HG03460 (cell line): ENCODE results near the gene SCIMP.
"Not testable (repeated sequence)": the region's sequence is repeated elsewhere in the genome, so short reads cannot be mapped to it uniquely, and the experiment has no call there.

Source experiments
- ATAC-seq: cut with Tn5 transposase; IDR thresholded peaks from one replicate; pipeline ENCODE4 v1.9.1; 2021; ENCODE audit not compliant: unreplicated experiment

Gene SCIMP

DNA sequence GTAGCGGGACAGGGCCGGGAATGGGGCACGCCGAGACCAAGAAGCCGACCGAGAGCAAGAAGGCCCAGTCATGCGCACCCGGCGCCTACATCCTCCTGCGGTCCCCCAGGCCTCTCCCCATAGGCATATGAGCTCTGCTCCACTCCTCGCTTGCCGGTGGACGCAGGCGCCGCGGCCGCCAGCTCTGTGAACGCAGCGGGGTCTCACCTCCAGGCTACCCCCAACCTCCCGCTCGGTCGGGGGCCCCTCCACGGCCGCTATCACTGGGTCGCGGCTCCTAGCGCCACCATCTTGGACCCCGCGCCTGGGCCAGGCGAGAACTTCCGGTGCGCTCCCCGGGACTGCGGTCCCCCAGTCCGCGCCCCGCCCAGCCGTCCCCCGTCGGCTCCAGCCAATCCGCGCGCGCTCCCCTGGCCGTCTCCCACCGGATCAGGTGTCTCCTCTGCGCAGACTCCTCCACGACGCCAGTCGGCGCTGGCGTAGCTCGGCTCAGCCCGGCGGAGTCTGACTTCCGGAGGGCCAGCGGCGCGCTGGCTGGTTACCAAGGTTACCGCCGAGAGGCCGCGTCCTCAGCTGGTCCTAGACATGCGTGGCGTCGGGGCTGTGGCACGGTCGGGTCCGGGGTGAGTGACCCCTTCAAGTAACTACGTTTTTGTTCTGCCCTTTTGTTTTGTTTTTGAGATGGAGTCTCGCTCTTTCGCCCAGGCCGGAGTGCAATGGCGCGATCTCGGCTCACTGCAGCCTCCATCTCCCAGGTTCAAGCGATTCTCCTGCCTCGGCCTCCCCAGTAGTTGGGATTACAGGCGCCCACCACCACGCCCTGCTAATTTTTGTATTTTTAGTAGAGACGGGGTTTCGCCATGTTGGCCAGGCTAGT, 42.9 kb downstream of the SCIMP start, which contains the start of gene ZNF594:
TSS of gene ZNF594 (minus strand) at position 328 of the 877 bp plus-strand sequence. CDS start 7,612 bp downstream, outside the sequence.
- ATAC-seq = peak; percentile 95

DNA sequence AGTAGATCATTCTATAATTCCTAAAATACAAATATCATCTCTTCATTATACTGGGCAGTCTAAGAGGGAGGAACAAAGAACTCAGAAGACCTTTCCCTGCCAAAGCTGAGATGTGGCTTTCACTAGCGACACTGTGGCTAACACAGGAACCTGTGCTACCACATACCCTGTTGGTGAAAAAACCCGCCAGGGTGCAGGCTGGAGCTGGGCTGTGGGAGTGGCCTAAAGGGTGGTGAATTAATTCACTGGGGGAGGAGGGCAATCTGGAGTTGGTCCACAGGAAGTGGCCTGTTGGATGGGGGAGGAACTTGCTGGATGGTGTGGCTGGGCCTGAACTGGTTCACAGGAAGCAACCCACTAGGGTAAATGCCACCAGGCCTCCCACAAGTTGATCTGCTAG, 50.4 kb downstream of the SCIMP start:
- no peak for ATAC-seq

DNA sequence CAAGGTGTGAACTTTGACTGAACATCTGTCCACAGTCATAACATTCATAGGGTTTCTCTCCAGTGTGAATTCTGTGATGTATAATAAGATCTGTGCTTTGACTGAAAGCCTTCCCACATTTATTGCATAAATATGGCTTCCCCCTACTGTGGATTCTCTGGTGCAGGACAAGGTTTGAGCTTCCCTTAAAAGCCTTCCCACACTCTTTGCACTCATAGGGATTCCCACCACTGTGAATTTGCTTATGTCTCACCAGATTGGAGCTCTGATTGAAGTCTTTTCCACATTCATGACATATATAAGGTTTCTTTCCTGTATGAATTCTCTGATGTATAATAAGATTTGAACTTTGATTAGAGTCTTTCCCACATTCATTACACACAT, 51.3 kb downstream of the SCIMP start:
- ATAC-seq = no peak

DNA sequence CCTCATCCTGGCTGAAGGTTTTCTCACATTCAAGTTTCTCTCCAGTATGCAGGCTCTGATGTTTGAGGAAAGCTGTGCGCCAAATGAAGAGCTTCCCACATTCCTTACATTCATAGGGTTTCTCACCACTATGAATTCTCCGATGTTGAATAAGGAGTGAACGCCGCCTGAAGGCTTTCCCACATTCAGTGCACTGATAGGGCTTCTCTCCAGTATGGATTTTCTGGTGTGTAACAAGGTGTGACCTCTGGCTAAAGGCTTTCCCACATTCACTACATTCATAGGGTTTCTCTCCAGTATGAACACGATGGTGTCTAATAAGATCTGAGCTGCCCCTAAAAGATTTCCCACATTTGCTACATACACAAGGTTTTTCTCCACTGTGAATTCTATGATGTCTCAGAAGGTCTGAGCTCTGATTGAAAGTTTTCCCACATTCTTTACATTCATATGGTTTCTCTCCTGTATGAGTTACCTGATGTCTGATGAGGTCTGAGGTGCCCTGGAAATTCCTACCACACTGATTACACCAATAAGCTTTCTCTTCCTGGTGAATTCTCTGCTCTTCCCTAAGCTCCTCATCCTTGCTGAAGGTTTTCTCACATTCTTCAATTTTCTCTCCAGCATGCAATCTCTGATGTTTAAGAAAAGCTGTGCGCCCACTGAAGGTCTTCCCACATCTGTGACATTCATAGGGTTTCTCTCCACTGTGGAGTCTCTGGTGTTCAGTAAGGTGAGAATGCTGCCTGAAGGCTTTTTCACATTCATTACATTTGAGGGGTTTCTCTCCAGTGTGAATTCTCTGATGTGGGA, 51.9 kb downstream of the SCIMP start:
- no peak for ATAC-seq

DNA sequence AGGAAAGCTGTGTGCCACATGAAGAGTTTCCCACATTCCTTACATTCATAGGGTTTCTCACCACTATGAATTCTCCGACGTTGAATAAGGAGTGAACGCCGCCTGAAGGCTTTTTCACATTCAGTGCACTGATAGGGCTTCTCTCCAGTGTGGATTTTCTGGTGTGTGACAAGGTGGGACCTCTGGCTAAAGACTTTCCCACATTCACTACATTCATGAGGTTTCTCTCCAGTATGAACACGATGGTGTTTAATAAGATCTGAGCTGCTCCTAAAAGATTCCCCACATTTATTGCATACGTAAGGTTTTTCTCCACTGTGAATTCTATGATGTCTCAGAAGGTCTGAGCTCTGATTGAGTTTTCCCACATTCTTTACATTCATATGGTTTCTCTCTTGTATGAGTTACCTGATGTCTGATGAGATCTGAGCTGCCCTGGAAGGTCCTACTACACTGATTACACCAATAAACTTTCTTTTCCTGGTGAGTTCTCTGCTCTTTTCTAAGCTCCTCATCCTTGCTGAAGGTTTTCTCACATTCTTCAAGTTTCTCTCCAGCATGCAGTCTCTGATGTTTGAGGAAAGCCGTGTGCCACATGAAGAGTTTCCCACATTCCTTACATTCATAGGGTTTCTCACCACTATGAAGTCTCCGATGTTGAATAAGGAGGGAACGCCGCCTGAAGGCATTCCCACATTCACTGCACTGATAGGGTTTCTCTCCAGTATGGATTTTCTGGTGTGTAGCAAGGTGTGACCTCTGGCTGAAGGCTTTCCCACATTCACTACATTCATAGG, 53.0 kb downstream of the SCIMP start:
- ATAC-seq = no peak

DNA sequence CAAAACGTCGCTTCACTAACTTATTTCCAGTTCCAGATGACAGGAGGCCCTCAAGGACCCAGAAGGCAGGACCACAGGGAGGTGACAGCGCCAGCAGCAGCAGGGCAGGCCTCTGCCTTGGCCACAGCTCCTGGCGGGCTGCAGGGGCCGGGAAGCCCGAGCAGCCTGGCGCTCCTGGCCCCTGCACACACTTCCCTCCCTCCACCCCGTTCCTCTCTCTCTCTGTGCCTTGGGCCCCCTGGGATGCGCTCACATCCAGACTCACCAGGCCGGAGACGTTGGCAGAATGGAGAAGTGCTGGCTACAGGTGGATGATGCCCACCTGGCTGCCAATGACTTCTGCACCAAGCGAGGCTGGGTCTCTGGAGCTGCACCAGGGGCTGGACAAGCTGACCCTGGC, 55.7 kb downstream of the SCIMP start:
- ATAC-seq = no peak

DNA sequence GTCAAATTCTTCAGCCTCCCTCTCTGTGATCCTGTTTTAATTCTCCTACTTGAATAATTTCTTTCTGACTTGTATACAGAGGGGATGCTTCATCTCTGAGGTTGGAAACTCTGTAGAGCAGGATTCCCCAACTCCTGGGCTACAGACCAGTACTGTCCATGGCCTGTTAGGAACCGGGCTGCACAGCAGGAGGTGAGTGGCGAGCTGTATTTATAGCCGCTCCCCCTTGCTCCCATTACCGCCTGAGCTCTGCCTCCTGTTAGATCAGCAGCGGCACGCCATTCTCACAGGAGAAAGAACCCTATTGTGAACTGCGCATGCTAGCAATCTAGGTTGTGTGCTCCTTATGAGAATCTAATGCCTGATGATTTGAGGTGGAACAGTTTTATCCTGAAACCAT, 59.6 kb downstream of the SCIMP start:
- not testable (repeated sequence) for ATAC-seq

DNA sequence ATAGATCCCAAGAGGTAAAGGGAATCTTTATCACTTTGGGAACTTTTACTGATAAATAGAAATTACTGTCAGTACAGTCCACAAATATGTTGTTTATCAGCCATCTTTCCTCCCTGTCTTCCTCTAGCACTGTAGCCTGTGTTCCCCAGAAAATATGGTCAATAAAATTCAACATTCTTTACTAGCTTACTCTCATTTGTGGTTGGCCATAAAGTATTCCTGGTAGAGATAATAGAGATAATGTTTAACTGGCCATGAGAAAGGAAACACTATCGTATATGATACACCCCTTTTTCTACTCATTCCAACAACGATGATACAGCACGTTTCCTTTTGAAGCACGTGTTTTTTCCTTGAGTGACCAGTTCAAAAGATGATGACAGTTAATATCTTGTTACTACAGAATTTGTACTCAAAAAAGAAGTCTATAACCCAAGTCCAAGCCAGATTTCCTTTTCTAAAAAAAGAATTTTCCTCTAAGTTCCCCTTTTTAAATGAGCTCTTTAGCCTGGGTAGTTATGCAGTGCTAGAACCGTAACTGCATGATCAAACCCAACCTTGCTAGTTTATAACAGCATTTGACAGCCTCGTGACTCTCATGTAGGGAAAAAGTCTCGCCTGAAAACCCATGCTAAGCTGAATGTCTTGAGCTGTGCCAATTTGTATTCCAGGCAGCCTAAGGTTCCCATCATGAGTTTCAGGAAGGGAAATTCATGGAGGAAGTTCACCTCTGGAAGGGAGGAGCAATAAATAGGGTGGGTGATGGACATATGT, 68.7 kb downstream of the SCIMP start:
- ATAC-seq = not testable (repeated sequence)

DNA sequence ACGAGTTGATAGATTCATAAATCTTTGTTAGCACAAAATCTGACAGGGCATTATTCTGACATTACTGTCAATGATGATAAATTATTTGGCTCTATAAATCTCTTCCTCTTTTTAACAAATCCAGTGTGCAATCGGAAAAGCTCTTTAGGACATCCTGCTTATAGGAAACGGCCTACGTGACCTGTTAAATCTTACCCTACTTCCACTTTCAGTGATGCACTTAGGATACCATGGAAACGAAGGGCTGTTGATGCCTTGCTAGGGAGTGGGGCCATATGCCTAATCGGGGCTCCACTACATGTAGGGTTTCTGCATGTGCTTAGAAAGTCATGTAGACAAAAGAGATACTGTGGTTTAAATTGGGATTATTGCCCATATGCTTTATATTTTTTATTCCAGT, 70.2 kb downstream of the SCIMP start:
- ATAC-seq = no peak

DNA sequence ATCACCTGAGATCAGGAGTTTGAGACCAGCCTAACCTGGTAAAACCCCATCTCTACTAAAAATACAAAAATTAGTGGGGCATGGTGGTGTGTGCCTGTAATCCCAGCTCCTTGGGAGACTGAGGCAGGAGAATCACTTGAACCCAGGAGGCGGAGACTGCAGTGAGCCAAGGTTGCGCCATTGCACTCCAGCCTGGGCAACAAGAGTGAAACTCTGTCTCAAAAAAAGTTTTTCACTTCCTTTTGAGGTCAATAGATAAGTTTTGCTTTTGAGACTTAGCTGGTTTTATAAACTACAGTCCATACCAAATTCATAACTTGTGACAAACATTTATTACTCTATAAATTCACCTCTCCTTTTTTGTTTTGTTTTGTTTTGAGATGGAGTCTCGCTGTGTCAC, 72.9 kb downstream of the SCIMP start:
- ATAC-seq = not testable (repeated sequence)

DNA sequence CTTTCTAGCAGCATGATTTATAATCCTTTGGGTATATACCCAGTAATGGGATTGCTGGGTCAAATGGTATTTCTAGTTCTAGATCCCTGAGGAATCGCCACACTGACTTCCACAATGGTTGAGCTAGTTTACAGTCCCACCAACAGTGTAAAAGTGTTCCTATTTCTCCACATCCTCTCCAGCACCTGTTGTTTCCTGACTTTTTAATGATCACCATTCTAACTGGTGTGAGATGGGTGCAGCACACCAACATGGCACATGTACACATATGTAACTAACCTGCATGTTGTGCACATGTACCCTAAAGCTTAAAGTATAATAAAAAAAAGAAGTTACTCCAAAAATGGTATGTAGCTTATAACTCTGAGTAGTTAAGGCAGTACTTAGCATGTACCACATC, 74.0 kb downstream of the SCIMP start:
- ATAC-seq = not testable (repeated sequence)
